Adrenal gland (tissue), 5 donors: ENCODE results near the gene EPB41L1.

ENCODE experiments used
- CTCF ChIP-seq, 6 experiments: fragments of 450-650 bp in 4 of 6; fragments of 200-600 bp in 2 of 6; sonication (generic) in 1 of 6; IDR thresholded peaks; 1 replicate in 5 of 6; 2 replicates in 1 of 6; pipeline versions ENCODE4 v1.5.1 to v1.8.0; 2016 to 2021; ENCODE audit warnings: antibody characterized with exemption in 6 of 6, mild to moderate bottlenecking in 2 of 6, moderate library complexity in 1 of 6
- POLR2A ChIP-seq, 2 donors: fragments of 450-650 bp; IDR thresholded peaks; one replicate each; pipeline ENCODE4 v1.6.1; 2017; ENCODE audit warnings: antibody characterized with exemption in 2 of 2, mild to moderate bottlenecking in 2 of 2, moderate library complexity in 1 of 2
- donor health status: DM: no; HTN: no; CAD: no.

GRCh38 chr20:36119537-36119936 is 35.0 kb upstream of the EPB41L1 start:
- TF ChIP-seq CTCF (IDR thresholded peaks at IDR 0.05): no peak
- TF ChIP-seq POLR2A (IDR thresholded peaks at IDR 0.05): no peak
